CD8-positive, alpha-beta memory T cell (primary cell): ENCODE measurements around the gene SEPTIN1. TPM values are rescaled to one million over a fixed set of nuclear protein-coding genes. Genes with fewer than 3 reads are reported as not detected.

Source experiments
- CTCF ChIA-PET: fragments of 350-600 bp; sonication (Branson Sonifier 250); formaldehyde crosslinking; loops from one replicate; lab custom pipeline; 2021; ENCODE audit warnings: antibody characterized with exemption; lab: Charles Lee
- POLR2A ChIA-PET: fragments of 350-600 bp; sonication (Branson Sonifier 250); formaldehyde crosslinking; loops from one replicate; lab custom pipeline; 2021; ENCODE audit warnings: antibody characterized with exemption; lab: Charles Lee
- DNase-seq, 5 donors: peaks; one replicate each; pipeline versions ENCODE4 v3.0.0 to v3.0.0-alpha.2; 2020 to 2022; ENCODE audit warnings: mixed read lengths in 1 of 5
- H3K27ac ChIP-seq: one replicate; pipeline ENCODE4 v1.7.0; 2013; ENCODE audit warnings: low read depth, mild to moderate bottlenecking, low read length, moderate library complexity
- H3K27me3 ChIP-seq: 2 replicates; pipeline ENCODE4 v1.7.0; 2013; ENCODE audit warnings: low read length, mild to moderate bottlenecking; ENCODE audit not compliant: insufficient read depth, poor library complexity, severe bottlenecking
- H3K36me3 ChIP-seq: 2 replicates; pipeline ENCODE4 v1.7.0; 2013; ENCODE audit warnings: mild to moderate bottlenecking, low read length, moderate library complexity; ENCODE audit not compliant: insufficient read depth
- H3K4me1 ChIP-seq: 2 replicates; pipeline ENCODE4 v1.7.0; 2013; ENCODE audit warnings: mild to moderate bottlenecking, low read length, moderate library complexity; ENCODE audit not compliant: insufficient read depth
- H3K4me3 ChIP-seq: 2 replicates; pipeline ENCODE4 v1.7.0; 2013; ENCODE audit warnings: mild to moderate bottlenecking, low read length
- H3K9me3 ChIP-seq: 2 replicates; pipeline ENCODE4 v1.7.0; 2013; ENCODE audit warnings: mild to moderate bottlenecking, low read length
- H3K27ac Mint-ChIP-seq, 8 donors: one replicate each; pipeline ENCODE4 v1.8.0; 2020 to 2021; ENCODE audit warnings: mixed read lengths in 8 of 8, mild to moderate bottlenecking in 6 of 8, inconsistent platforms in 3 of 8, moderate library complexity in 3 of 8
- H3K27me3 Mint-ChIP-seq, 2 donors: one replicate each; pipeline ENCODE4 v1.8.0; 2020 to 2021; ENCODE audit warnings: mixed read lengths in 2 of 2, mild to moderate bottlenecking in 1 of 2, moderate library complexity in 1 of 2
- H3K36me3 Mint-ChIP-seq, 3 donors: one replicate each; pipeline ENCODE4 v1.8.0; 2020 to 2021; ENCODE audit warnings: mixed read lengths in 3 of 3, inconsistent platforms in 1 of 3, mild to moderate bottlenecking in 1 of 3
- H3K4me1 Mint-ChIP-seq, 3 donors: one replicate each; pipeline ENCODE4 v1.8.0; 2020 to 2021; ENCODE audit warnings: mixed read lengths in 3 of 3, inconsistent platforms in 1 of 3, mild to moderate bottlenecking in 1 of 3
- H3K4me3 Mint-ChIP-seq, 7 donors: one replicate each; pipeline ENCODE4 v1.8.0; 2020 to 2021; ENCODE audit warnings: mixed read lengths in 7 of 7, mild to moderate bottlenecking in 6 of 7, moderate library complexity in 4 of 7, inconsistent platforms in 2 of 7
- H3K9me3 Mint-ChIP-seq, 5 donors: one replicate each; pipeline ENCODE4 v1.8.0; 2020 to 2022; ENCODE audit warnings: mixed read lengths in 5 of 5, mild to moderate bottlenecking in 3 of 5, moderate library complexity in 2 of 5, inconsistent platforms in 1 of 5
- polyA plus RNA-seq: library from polyadenylated mRNA; unstranded; fragments of 300-500 nt; fragmentation: Illumina TruSeq; gene quantifications from one replicate; pipeline ENCODE4 v1.2.3, GENCODE V29; 2021
- total RNA-seq, 2 experiments: library from RNA; stranded (reverse); gene quantifications; one replicate each; pipeline ENCODE4 v1.2.3, GENCODE V29; 2021

SEPTIN1 gene
- total and polyA plus RNA-seq, 3 experiments from 2014 or later: 187 to 227 (median 193) TPM

GRCh38 chr16:30355144-30355953 lies 27.0 kb downstream of the SEPTIN1 start, which contains the start of gene CD2BP2:
TSS of gene CD2BP2 (minus strand) at chr16:30355308. CDS start at chr16:30354681, 627 bp downstream.
- peak within 1 kb of the TSS; percentile 92 for H3K4me3 ChIP-seq
- H3K36me3 ChIP-seq: peaks cover 37% of the 10 kb centered on the region
- CTCF ChIA-PET: interaction anchor here (1.0 to 1.5 kb wide), 5 partner anchors 9 to 55 kb away, joined by 3 to 6 read pairs (median 4); partner anchors contain the start of genes SEPTIN1 and ZNF771
- H3K27me3 ChIP-seq: no peaks in the 10 kb centered on the region
- Mint-ChIP-seq H3K36me3 (peaks cover 0 to 78% (median 5%) of the 10 kb centered on the region in 3 donors), H3K4me1 (peaks cover 28 to 49% (median 31%) of the 10 kb centered on the region in 3 donors), H3K27ac (peak within 1 kb of the TSS; percentile 92 to 100 (median 98)), H3K27me3 (no peaks in the 10 kb centered on the region), H3K4me3 (peak within 1 kb of the TSS; percentile 88 to 96 (median 95)), H3K9me3 (no peaks in the 10 kb centered on the region)
- DNase-seq: peak; percentile 83 to 92 (median 86)
- peak within 1 kb of the TSS; percentile 95 for H3K27ac ChIP-seq
- POLR2A ChIA-PET: interaction anchor here (0.5 to 1.5 kb wide), 4 partner anchors 9 to 172 kb away, joined by 3 to 9 read pairs (median 4); partner anchors contain the start of genes CORO1A and TBC1D10B
- H3K4me1 ChIP-seq: peaks cover 27% of the 10 kb centered on the region
- H3K9me3 ChIP-seq: no peaks in the 10 kb centered on the region

- H3K27me3 ChIP-seq: no peaks in the 10 kb centered on the region
- H3K27ac ChIP-seq: peak overlapping the region; percentile 95
- Mint-ChIP-seq H3K4me3 (peak overlapping the region; percentile 88 to 96 (median 95)), H3K27me3 (no peaks in the 10 kb centered on the region), H3K36me3 (peaks cover 0 to 77% (median 5%) of the 10 kb centered on the region in 3 donors), H3K27ac (peak overlapping the region; percentile 92 to 100 (median 98)), H3K4me1 (peaks cover 32 to 55% (median 38%) of the 10 kb centered on the region in 3 donors), H3K9me3 (no peaks in the 10 kb centered on the region)
- H3K9me3 ChIP-seq: no peaks in the 10 kb centered on the region
- CTCF ChIA-PET: interaction anchor here (1.0 to 1.5 kb wide), 5 partner anchors 10 to 55 kb away, joined by 3 to 6 read pairs (median 4); partner anchors contain the start of genes SEPTIN1 and ZNF771
- peaks cover 39% of the 10 kb centered on the region for H3K36me3 ChIP-seq
- DNase-seq: peak in 1 of 5 donors; percentile 25
- H3K4me3 ChIP-seq: peak overlapping the region; percentile 92
- POLR2A ChIA-PET: interaction anchor here (0.5 to 1.5 kb wide), 5 partner anchors 10 to 171 kb away, joined by 3 to 9 read pairs (median 5); partner anchors contain the start of genes CORO1A and TBC1D10B
- H3K4me1 ChIP-seq: peaks cover 27% of the 10 kb centered on the region
Measured at GRCh38 chr16:30354423-30355143, 27.8 kb downstream of the SEPTIN1 start.

- POLR2A ChIA-PET: interaction anchor here (1.3 to 1.5 kb wide), 2 partner anchors 15 to 17 kb away, joined by 3 to 9 read pairs; partner anchors contain the start of gene TBC1D10B
- CTCF ChIA-PET: interaction anchor here (1.1 to 1.5 kb wide), 4 partner anchors 9 to 56 kb away, joined by 3 to 6 read pairs (median 4); partner anchors contain the start of gene ZNF771
- H3K27ac Mint-ChIP-seq: peak overlapping the region in 5 of 8 donors; percentile 85 to 98 (median 94)
Measured at GRCh38 chr16:30353438-30354129, 28.8 kb downstream of the SEPTIN1 start.

GRCh38 chr16:30352488-30353401 lies 29.6 kb downstream of the SEPTIN1 start:
- ChIA-PET CTCF (interaction anchor here (1.3 kb wide), 1 partner anchor 8 kb away, joined by 3 read pairs; no protein-coding TSS in a partner anchor), POLR2A (no interaction called here)
- Mint-ChIP-seq H3K4me3 (peak overlapping the region; percentile 7 to 83 (median 48)), H3K27me3 (no peaks in the 10 kb centered on the region), H3K27ac (peak overlapping the region in 7 of 8 donors; percentile 12 to 94 (median 64)), H3K4me1 (peaks cover 32 to 56% (median 40%) of the 10 kb centered on the region in 3 donors), H3K36me3 (peaks cover 0 to 70% (median 3%) of the 10 kb centered on the region in 3 donors), H3K9me3 (no peaks in the 10 kb centered on the region)
- peaks cover 39% of the 10 kb centered on the region for H3K36me3 ChIP-seq
- H3K27ac ChIP-seq: no peak overlapping the region
- DNase-seq: no peak
- no peaks in the 10 kb centered on the region for H3K27me3 ChIP-seq
- no peak overlapping the region for H3K4me3 ChIP-seq
- H3K9me3 ChIP-seq: no peaks in the 10 kb centered on the region
- H3K4me1 ChIP-seq: peaks cover 27% of the 10 kb centered on the region

More at GRCh38 chr16:30353438-30354129, 28.8 kb downstream of the SEPTIN1 start:
- H3K36me3 Mint-ChIP-seq: peaks cover 0 to 75% (median 5%) of the 10 kb centered on the region in 3 donors
- peak overlapping the region; percentile 14 to 96 (median 95) for H3K4me3 Mint-ChIP-seq
- no peaks in the 10 kb centered on the region for H3K9me3 Mint-ChIP-seq
- H3K4me3 ChIP-seq: no peak overlapping the region
- H3K27ac ChIP-seq: peak overlapping the region; percentile 95
- H3K27me3 Mint-ChIP-seq: no peaks in the 10 kb centered on the region
- no peak for DNase-seq
- H3K36me3 ChIP-seq: peaks cover 39% of the 10 kb centered on the region
- no peaks in the 10 kb centered on the region for H3K9me3 ChIP-seq
- peaks cover 27% of the 10 kb centered on the region for H3K4me1 ChIP-seq
- H3K27me3 ChIP-seq: no peaks in the 10 kb centered on the region
- H3K4me1 Mint-ChIP-seq: peaks cover 32 to 56% (median 40%) of the 10 kb centered on the region in 3 donors

GRCh38 chr16:30351586-30352419 lies 30.6 kb downstream of the SEPTIN1 start:
- Mint-ChIP-seq H3K4me3 (peak overlapping the region in 4 of 7 donors; percentile 5 to 69 (median 45)), H3K36me3 (peaks cover 0 to 61% (median 3%) of the 10 kb centered on the region in 3 donors), H3K27ac (peak overlapping the region in 4 of 8 donors; percentile 29 to 88 (median 48)), H3K9me3 (no peaks in the 10 kb centered on the region), H3K27me3 (no peaks in the 10 kb centered on the region), H3K4me1 (peaks cover 32 to 56% (median 40%) of the 10 kb centered on the region in 3 donors)
- Histone ChIP-seq H3K36me3 (peaks cover 39% of the 10 kb centered on the region), H3K27me3 (no peaks in the 10 kb centered on the region), H3K4me3 (no peak overlapping the region), H3K9me3 (no peaks in the 10 kb centered on the region), H3K4me1 (peaks cover 27% of the 10 kb centered on the region), H3K27ac (no peak overlapping the region)
- ChIA-PET POLR2A (no interaction called here), CTCF (no interaction called here)
- DNase-seq: no peak

GRCh38 chr16:30351001-30351441 lies 31.3 kb downstream of the SEPTIN1 start:
- Histone ChIP-seq H3K9me3 (no peaks in the 10 kb centered on the region), H3K27ac (no peak overlapping the region), H3K4me3 (no peak overlapping the region), H3K36me3 (peaks cover 39% of the 10 kb centered on the region), H3K4me1 (peaks cover 25% of the 10 kb centered on the region), H3K27me3 (no peaks in the 10 kb centered on the region)
- DNase-seq: no peak
- Mint-ChIP-seq H3K4me1 (peaks cover 28 to 52% (median 35%) of the 10 kb centered on the region in 3 donors), H3K36me3 (peaks cover 0 to 59% (median 3%) of the 10 kb centered on the region in 3 donors), H3K27me3 (no peaks in the 10 kb centered on the region), H3K9me3 (no peaks in the 10 kb centered on the region), H3K4me3 (peak overlapping the region in 1 of 7 donors; percentile 65), H3K27ac (peak overlapping the region in 6 of 8 donors; percentile 42 to 95 (median 66))
- CTCF ChIA-PET: no interaction called here
- POLR2A ChIA-PET: no interaction called here
